Endothelial cell (in vitro differentiated cells): ENCODE results near the gene LTBP4. TPM values are rescaled to one million over a fixed set of nuclear protein-coding genes. Genes with fewer than 3 reads are reported as not detected.

Experiments used
- DNase-seq: peaks from one replicate; pipeline ENCODE4 v3.0.0; 2021; ENCODE audit warnings: low spot score
- H3K27ac Mint-ChIP-seq: one replicate; pipeline ENCODE4 v1.8.0; 2021; ENCODE audit warnings: mixed read lengths, inconsistent platforms; ENCODE audit not compliant: unreplicated experiment
- H3K27me3 Mint-ChIP-seq: one replicate; pipeline ENCODE4 v1.8.0; 2021; ENCODE audit warnings: mild to moderate bottlenecking, moderate library complexity, mixed read lengths, inconsistent platforms; ENCODE audit not compliant: unreplicated experiment
- H3K36me3 Mint-ChIP-seq: one replicate; pipeline ENCODE4 v1.8.0; 2021; ENCODE audit warnings: mild to moderate bottlenecking, low read depth, mixed read lengths, inconsistent platforms; ENCODE audit not compliant: unreplicated experiment
- H3K4me1 Mint-ChIP-seq: one replicate; pipeline ENCODE4 v1.8.0; 2021; ENCODE audit warnings: mild to moderate bottlenecking, mixed read lengths, inconsistent platforms; ENCODE audit not compliant: unreplicated experiment
- H3K4me3 Mint-ChIP-seq: one replicate; pipeline ENCODE4 v1.8.0; 2021; ENCODE audit warnings: mild to moderate bottlenecking, mixed read lengths, inconsistent platforms; ENCODE audit not compliant: unreplicated experiment
- H3K9me3 Mint-ChIP-seq: one replicate; pipeline ENCODE4 v1.8.0; 2021; ENCODE audit warnings: mixed read lengths, inconsistent platforms; ENCODE audit not compliant: unreplicated experiment
- CTCF ChIP-seq: fragments of 200-600 bp; sonication (generic); IDR thresholded peaks from one replicate; pipeline ENCODE4 v1.5.0; 2021; ENCODE audit warnings: antibody characterized with exemption; ENCODE audit not compliant: unreplicated experiment
- total RNA-seq: library from RNA; stranded (reverse); fragmentation: NEBNext Ultra II Directional; extraction: Animal tissue kit (Norgen Biotek cat#: 25700); gene quantifications from one replicate; pipeline ENCODE4 v1.2.1, GENCODE V29; 2021; ENCODE audit not compliant: unreplicated experiment

The LTBP4 gene
- total RNA-seq, 1 donor from 2014 or later = 175 TPM

- H3K36me3 Mint-ChIP-seq = peaks cover 23% of the 10 kb centered on the region
- no peak overlapping the region for H3K27ac Mint-ChIP-seq
- peaks cover 14% of the 10 kb centered on the region for H3K4me1 Mint-ChIP-seq
- H3K27me3 Mint-ChIP-seq = peaks cover 32% of the 10 kb centered on the region
- no peak for TF ChIP-seq CTCF
- DNase-seq = peak; percentile 73
- H3K4me3 Mint-ChIP-seq = no peak overlapping the region
- no peaks in the 10 kb centered on the region for H3K9me3 Mint-ChIP-seq
Observed at GRCh38 chr19:40609561-40610395, 8.6 kb downstream of the LTBP4 start.

- Mint-ChIP-seq H3K4me3 (peak overlapping the region; percentile 45), H3K36me3 (peaks cover 28% of the 10 kb centered on the region), H3K9me3 (no peaks in the 10 kb centered on the region), H3K27me3 (peaks cover 29% of the 10 kb centered on the region), H3K27ac (peak overlapping the region; percentile 19), H3K4me1 (peaks cover 14% of the 10 kb centered on the region)
- TF ChIP-seq CTCF = no peak
- no peak for DNase-seq
Observed at GRCh38 chr19:40610396-40611064, 9.4 kb downstream of the LTBP4 start.

GRCh38 chr19:40611096-40611495, 9.9 kb downstream of the LTBP4 start:
- Mint-ChIP-seq H3K27me3 (peaks cover 25% of the 10 kb centered on the region), H3K4me1 (peaks cover 11% of the 10 kb centered on the region), H3K27ac (peak overlapping the region; percentile 19), H3K9me3 (no peaks in the 10 kb centered on the region), H3K36me3 (peaks cover 27% of the 10 kb centered on the region), H3K4me3 (no peak overlapping the region)
- no peak for TF ChIP-seq CTCF
- no peak for DNase-seq

- peak overlapping the region; percentile 10 for H3K4me3 Mint-ChIP-seq
- H3K36me3 Mint-ChIP-seq = peaks cover 27% of the 10 kb centered on the region
- no peak for DNase-seq
- no peak for TF ChIP-seq CTCF
- peaks cover 11% of the 10 kb centered on the region for H3K4me1 Mint-ChIP-seq
- H3K27me3 Mint-ChIP-seq = peaks cover 21% of the 10 kb centered on the region
- H3K9me3 Mint-ChIP-seq = no peaks in the 10 kb centered on the region
- peak overlapping the region; percentile 4 for H3K27ac Mint-ChIP-seq
Observed at GRCh38 chr19:40611900-40612698, 10.9 kb downstream of the LTBP4 start.
